ENCODE measurements around the gene LAMA2.

- TF ChIP-seq CTCF (IDR thresholded peaks at IDR 0.05) = no peak
- no peak for TF ChIP-seq POLR2AphosphoS5 (IDR thresholded peaks at IDR 0.05)
These were observed 468.9 kb downstream of the LAMA2 start for GRCh38 chr6:129351807-129352206.

Measured in breast epithelium (tissue), 3 donors.